NCI-H1436 (cell line): ENCODE results near the gene TMEM145.
"Not testable (repeated sequence)": the region's sequence is repeated elsewhere in the genome, so short reads cannot be mapped to it uniquely, and the experiment has no call there.

Experiments used
- DNase-seq: peaks from one replicate; lab custom pipeline; 2025; lab: John Stamatoyannopoulos, UW

The TMEM145 gene

GRCh38 chr19:42316223-42317211 is 3.4 kb downstream of the TMEM145 start:
- DNase-seq = no peak

GRCh38 chr19:42317535-42317934 is 4.4 kb downstream of the TMEM145 start:
- DNase-seq = no peak

- DNase-seq = no peak
These were observed 9.2 kb downstream of the TMEM145 start for GRCh38 chr19:42322305-42322704.

- DNase-seq = no peak
These were observed 10.4 kb downstream of the TMEM145 start for GRCh38 chr19:42323473-42323851.

GRCh38 chr19:42323852-42324654 is 10.9 kb downstream of the TMEM145 start:
- DNase-seq = no peak

- no peak for DNase-seq
These were observed 11.7 kb downstream of the TMEM145 start for GRCh38 chr19:42324655-42325307.

GRCh38 chr19:42325308-42325895 is 12.3 kb downstream of the TMEM145 start, which contains the start of gene MEGF8:
MEGF8 (plus strand) TSS chr19:42325635; CDS start chr19:42326244, 609 bp downstream.
- DNase-seq = peak; percentile 98

GRCh38 chr19:42325896-42326771 is 13.0 kb downstream of the TMEM145 start:
- no peak for DNase-seq

- no peak for DNase-seq
These were observed 13.9 kb downstream of the TMEM145 start for GRCh38 chr19:42326969-42327368.

GRCh38 chr19:42327381-42327780 is 14.3 kb downstream of the TMEM145 start:
- DNase-seq = no peak

GRCh38 chr19:42328106-42328505 is 15.0 kb downstream of the TMEM145 start:
- no peak for DNase-seq

GRCh38 chr19:42328854-42329253 is 15.7 kb downstream of the TMEM145 start:
- no peak for DNase-seq

GRCh38 chr19:42330241-42330711 is 17.2 kb downstream of the TMEM145 start:
- DNase-seq = no peak

- DNase-seq = not testable (repeated sequence)
These were observed 18.2 kb downstream of the TMEM145 start for GRCh38 chr19:42331333-42331732.

- DNase-seq = no peak
These were observed 18.9 kb downstream of the TMEM145 start for GRCh38 chr19:42332059-42332458.

- no peak for DNase-seq
These were observed 19.9 kb downstream of the TMEM145 start for GRCh38 chr19:42333018-42333417.

GRCh38 chr19:42333975-42334696 is 21.0 kb downstream of the TMEM145 start:
- DNase-seq = no peak

- DNase-seq = no peak
These were observed 21.7 kb downstream of the TMEM145 start for GRCh38 chr19:42334697-42335373.

GRCh38 chr19:42335374-42335936 is 22.3 kb downstream of the TMEM145 start:
- no peak for DNase-seq
